Prostate gland (tissue), 2 donors: ENCODE data around the gene HRCT1. TPM values are rescaled to one million over a fixed set of nuclear protein-coding genes. Genes with fewer than 3 reads are reported as not detected.

ENCODE experiments used
- DNase-seq: peaks from one replicate; pipeline ENCODE4 v3.0.0-alpha.2; 2019; ENCODE audit warnings: low spot score
- H3K27ac ChIP-seq, 2 donors: fragments of 200-600 bp; sonication (generic); 2 replicates each; pipeline ENCODE4 v1.5.1; 2017 to 2019
- H3K27me3 ChIP-seq: fragments of 200-600 bp; sonication (generic); replicated peaks from 2 replicates; pipeline ENCODE4 v1.5.1; 2019; ENCODE audit not compliant: insufficient read depth
- H3K36me3 ChIP-seq, 2 donors: fragments of 200-600 bp; sonication (generic); 1 replicate in 1 of 2; 2 replicates in 1 of 2; pipeline versions ENCODE4 v1.5.1 to v1.8.1; 2017 to 2019
- H3K4me1 ChIP-seq: fragments of 200-600 bp; sonication (generic); replicated peaks from 2 replicates; pipeline ENCODE4 v1.5.1; 2019
- H3K4me3 ChIP-seq, 2 donors: fragments of 200-600 bp; sonication (generic); 2 replicates each; pipeline ENCODE4 v1.5.1; 2017 to 2019
- H3K9me3 ChIP-seq: fragments of 200-600 bp; sonication (generic); 2 replicates; pipeline ENCODE4 v1.5.1; 2017
- POLR2A ChIP-seq: fragments of 450-650 bp; IDR thresholded peaks from one replicate; pipeline ENCODE4 v1.6.1; 2016; ENCODE audit warnings: antibody characterized with exemption, mild to moderate bottlenecking
- POLR2AphosphoS5 ChIP-seq: sonication (generic); formaldehyde crosslinking; IDR thresholded peaks from one replicate; pipeline ENCODE4 v1.6.1; 2017; ENCODE audit warnings: antibody characterized with exemption
- WGBS: methylation state at CpG from one replicate; pipeline ENCODE4 v1.1.5; 2018; 5-methylcytosine and 5-hydroxymethylcytosine counted together
- intact Hi-C: fragments of 100-400 bp; cut with DNase I; formaldehyde crosslinking; loops from one replicate; pipeline ENCODE4 v1.14.2; 2022
- total RNA-seq, 2 donors: library from RNA; depleted of rRNA; stranded (reverse); fragments of >200 nt; gene quantifications; one replicate each; pipeline ENCODE4 v1.1.0, GENCODE V29; 2016
- TF ChIP-seq, protein P1 (sequence below), 4 experiments: fragments of 200-600 bp in 2 of 4; fragments of 450-650 bp in 2 of 4; sonication (generic) in 2 of 4; IDR thresholded peaks; 1 replicate in 3 of 4; 2 replicates in 1 of 4; pipeline ENCODE4 v1.5.1; 2016 to 2019; ENCODE audit warnings: antibody characterized with exemption in 4 of 4, mild to moderate bottlenecking in 2 of 4, moderate library complexity in 2 of 4

Gene HRCT1
- total RNA-seq, 2 donors from 2014 or later = 1.3 to 1.5 TPM

DNA sequence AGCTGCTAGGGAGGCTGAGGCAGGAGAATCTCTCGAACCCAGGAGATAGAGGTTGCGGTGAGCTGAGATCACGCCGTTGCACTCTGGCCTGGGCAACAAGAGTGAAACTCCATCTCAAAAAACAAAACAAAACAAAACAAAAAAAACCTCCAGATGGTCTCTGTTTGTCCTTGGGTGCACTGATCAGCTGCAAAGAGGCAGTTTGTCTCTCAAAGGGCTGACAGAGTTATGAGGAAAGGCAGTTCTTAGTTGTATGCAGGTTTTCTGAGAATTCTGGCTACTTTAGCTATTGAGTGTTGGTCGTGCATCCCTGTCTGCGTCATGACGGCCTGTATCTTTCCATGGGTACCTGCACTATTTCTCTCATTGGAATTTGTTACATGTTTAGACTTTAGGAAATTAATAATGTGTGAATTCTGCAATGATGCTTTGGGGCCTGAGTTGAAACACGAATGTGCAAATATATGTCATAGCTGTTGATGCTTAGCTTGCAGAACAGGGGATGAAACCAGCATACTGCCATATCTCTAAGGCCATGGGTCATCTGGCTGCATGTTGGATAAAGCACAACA is 33.8 kb downstream of the HRCT1 start:
- Histone ChIP-seq H3K27ac (no peak overlapping the region), H3K9me3 (no peaks in the 10 kb centered on the region), H3K4me3 (no peak overlapping the region), H3K4me1 (no peaks in the 10 kb centered on the region), H3K27me3 (no peaks in the 10 kb centered on the region), H3K36me3 (no peaks in the 10 kb centered on the region)
- DNase-seq = no peak
- TF ChIP-seq POLR2A (no peak), POLR2AphosphoS5 (no peak)
- TF ChIP-seq, protein P1, sequence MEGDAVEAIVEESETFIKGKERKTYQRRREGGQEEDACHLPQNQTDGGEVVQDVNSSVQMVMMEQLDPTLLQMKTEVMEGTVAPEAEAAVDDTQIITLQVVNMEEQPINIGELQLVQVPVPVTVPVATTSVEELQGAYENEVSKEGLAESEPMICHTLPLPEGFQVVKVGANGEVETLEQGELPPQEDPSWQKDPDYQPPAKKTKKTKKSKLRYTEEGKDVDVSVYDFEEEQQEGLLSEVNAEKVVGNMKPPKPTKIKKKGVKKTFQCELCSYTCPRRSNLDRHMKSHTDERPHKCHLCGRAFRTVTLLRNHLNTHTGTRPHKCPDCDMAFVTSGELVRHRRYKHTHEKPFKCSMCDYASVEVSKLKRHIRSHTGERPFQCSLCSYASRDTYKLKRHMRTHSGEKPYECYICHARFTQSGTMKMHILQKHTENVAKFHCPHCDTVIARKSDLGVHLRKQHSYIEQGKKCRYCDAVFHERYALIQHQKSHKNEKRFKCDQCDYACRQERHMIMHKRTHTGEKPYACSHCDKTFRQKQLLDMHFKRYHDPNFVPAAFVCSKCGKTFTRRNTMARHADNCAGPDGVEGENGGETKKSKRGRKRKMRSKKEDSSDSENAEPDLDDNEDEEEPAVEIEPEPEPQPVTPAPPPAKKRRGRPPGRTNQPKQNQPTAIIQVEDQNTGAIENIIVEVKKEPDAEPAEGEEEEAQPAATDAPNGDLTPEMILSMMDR (IDR thresholded peaks at IDR 0.05) = no peak
- intact Hi-C loops = loop anchor here (10.0 kb wide), 1 partner anchor 225 kb away; the partner anchor contains the start of gene CCIN
- WGBS = 94% methylated on average over 8 of the region's 8 CpGs

DNA sequence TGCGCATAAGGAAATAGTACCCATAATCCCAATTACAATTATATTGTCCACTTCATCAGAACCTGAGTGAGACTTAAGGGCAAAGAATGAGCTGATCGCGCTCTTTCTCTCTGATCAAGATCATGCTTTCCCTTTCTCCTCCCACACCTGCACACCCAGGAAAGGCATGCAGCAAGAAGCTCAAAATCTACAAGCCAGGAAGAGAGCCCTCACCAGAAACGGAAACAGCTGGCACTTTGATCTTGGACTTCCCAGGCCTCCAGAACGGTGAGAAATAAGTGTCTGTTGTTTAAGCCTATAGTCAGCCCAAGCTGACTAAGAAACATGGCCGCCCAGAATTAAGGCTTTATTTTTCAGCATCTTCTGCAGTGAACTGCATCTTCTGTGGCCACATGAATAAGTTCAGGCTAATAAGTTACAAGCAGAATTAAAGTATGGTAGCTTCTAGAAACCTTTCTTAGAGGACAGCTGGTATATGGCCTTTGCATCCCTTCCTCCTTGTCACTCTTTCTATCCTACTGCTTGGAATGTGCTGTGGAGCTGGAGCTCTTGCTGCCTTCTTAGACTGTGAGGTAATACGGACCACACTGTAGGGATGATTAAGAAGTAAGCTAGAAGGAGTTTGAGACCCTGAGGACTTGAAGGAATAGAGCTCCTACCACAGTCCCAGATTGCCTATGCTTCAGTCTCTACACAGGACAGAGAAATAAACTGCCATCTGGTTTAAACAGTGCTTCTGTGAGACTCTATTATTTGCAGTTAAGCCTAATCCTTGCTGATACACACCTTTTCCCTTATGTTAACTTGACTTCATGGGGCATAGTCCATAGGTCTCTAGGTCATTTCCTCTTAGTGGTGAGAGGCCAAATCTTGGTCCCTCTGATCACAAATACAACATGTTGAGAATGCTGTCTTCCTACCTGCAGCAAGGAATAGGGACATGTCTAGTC is 34.7 kb downstream of the HRCT1 start:
- 74% methylated on average over 7 of the region's 7 CpGs for WGBS
- Histone ChIP-seq H3K9me3 (no peaks in the 10 kb centered on the region), H3K4me3 (no peak overlapping the region), H3K36me3 (no peaks in the 10 kb centered on the region), H3K27ac (no peak overlapping the region), H3K27me3 (no peaks in the 10 kb centered on the region), H3K4me1 (no peaks in the 10 kb centered on the region)
- TF ChIP-seq, protein P1 (IDR thresholded peaks at IDR 0.05) = no peak
- TF ChIP-seq POLR2AphosphoS5 (no peak), POLR2A (no peak)
- DNase-seq = no peak
- intact Hi-C loops = loop anchor here (10.0 kb wide), 1 partner anchor 224 kb away; the partner anchor contains the start of gene CCIN

- intact Hi-C loops = loop anchor here (10.0 kb wide), 1 partner anchor 223 kb away; the partner anchor contains the start of gene CCIN
- WGBS = 90% methylated on average over 5 of the region's 5 CpGs
- Histone ChIP-seq H3K9me3 (no peaks in the 10 kb centered on the region), H3K4me3 (no peak overlapping the region), H3K27me3 (no peaks in the 10 kb centered on the region), H3K36me3 (no peaks in the 10 kb centered on the region), H3K4me1 (no peaks in the 10 kb centered on the region), H3K27ac (no peak overlapping the region)
- TF ChIP-seq POLR2AphosphoS5 (no peak), POLR2A (no peak)
- TF ChIP-seq, protein P1 (IDR thresholded peaks at IDR 0.05) = no peak
- no peak for DNase-seq
Observed at GRCh38 chr9:35942286-35942685, 36.3 kb downstream of the HRCT1 start.

GRCh38 chr9:35944173-35944572 is 38.2 kb downstream of the HRCT1 start:
- intact Hi-C loops = loop anchor here (10.0 kb wide), 1 partner anchor 221 kb away; the partner anchor contains the start of gene CCIN
- TF ChIP-seq POLR2A (no peak), POLR2AphosphoS5 (no peak)
- TF ChIP-seq, protein P1 (IDR thresholded peaks at IDR 0.05) = no peak
- no peaks in the 10 kb centered on the region for H3K4me1 ChIP-seq

More at GRCh38 chr9:35944173-35944572, 38.2 kb downstream of the HRCT1 start:
- Histone ChIP-seq H3K27ac (no peak overlapping the region), H3K9me3 (no peaks in the 10 kb centered on the region), H3K36me3 (no peaks in the 10 kb centered on the region), H3K27me3 (no peaks in the 10 kb centered on the region), H3K4me3 (no peak overlapping the region)
- DNase-seq = no peak
- 89% methylated on average over 3 of the region's 3 CpGs for WGBS
